Panc1 (cell line): ENCODE data around the gene PRKD1. TPM values are rescaled to one million over a fixed set of nuclear protein-coding genes. Genes with fewer than 3 reads are reported as not detected.

ENCODE experiments used
- ATAC-seq: fragments of 200-7000 bp; cut with Tn5 transposase; 2 replicates; pipeline ENCODE4 v1.9.1; 2020; ENCODE audit warnings: mild to moderate bottlenecking, moderate library complexity
- BruUV-seq: library from RNA; stranded (reverse); fragments of 400-500 nt; replicated peaks from 2 replicates; lab custom pipeline; 2021; lab: Mats Ljungman, UMichigan
- CTCF ChIA-PET: fragments of 300-600 bp; sonication (Branson Sonifier 250); formaldehyde crosslinking; loops from one replicate; lab custom pipeline; 2022; ENCODE audit warnings: antibody characterized with exemption; lab: Charles Lee
- POLR2A ChIA-PET: fragments of 300-600 bp; sonication (Branson Sonifier 250); formaldehyde crosslinking; loops from one replicate; lab custom pipeline; 2022; ENCODE audit warnings: antibody characterized with exemption; lab: Charles Lee
- DNase-seq: peaks from one replicate; pipeline ENCODE4 v3.0.0-alpha.2; 2010; ENCODE audit warnings: low read depth, low spot score
- H3K27ac ChIP-seq: 2 replicates; pipeline ENCODE4 v1.5.1; 2011; ENCODE audit warnings: mild to moderate bottlenecking, low read length, inconsistent platforms
- H3K27me3 ChIP-seq: fragments of 200-500 bp; sonication (Bioruptor generic); 2 replicates; pipeline ENCODE4 v1.6.0; 2014; ENCODE audit warnings: low read length, inconsistent platforms; ENCODE audit not compliant: control insufficient read depth, insufficient read depth
- H3K36me3 ChIP-seq: fragments of 200-500 bp; sonication (Bioruptor generic); 2 replicates; pipeline ENCODE4 v1.5.1; 2014; ENCODE audit warnings: inconsistent platforms, mild to moderate bottlenecking, low read length, moderate library complexity; ENCODE audit not compliant: control insufficient read depth, insufficient read depth
- H3K4me1 ChIP-seq: 2 replicates; pipeline ENCODE4 v1.5.1; 2011; ENCODE audit warnings: inconsistent platforms, mild to moderate bottlenecking, low read length, moderate library complexity; ENCODE audit not compliant: control insufficient read depth, insufficient read depth
- H3K4me3 ChIP-seq, 2 experiments: 2 replicates each; pipeline ENCODE4 v1.5.1; 2011 to 2012; ENCODE audit warnings: low read depth in 2 of 2, low read length in 2 of 2, mild to moderate bottlenecking in 2 of 2, inconsistent platforms in 1 of 2, moderate library complexity in 1 of 2
- H3K9me3 ChIP-seq: fragments of 200-500 bp; sonication (Bioruptor generic); 2 replicates; pipeline ENCODE4 v1.5.1; 2014; ENCODE audit warnings: low read depth, mild to moderate bottlenecking, inconsistent platforms, low read length, moderate library complexity; ENCODE audit not compliant: control insufficient read depth, insufficient read depth
- POLR2AphosphoS5 ChIP-seq: IDR thresholded peaks from 2 replicates; pipeline ENCODE4 v1.6.1; 2012; ENCODE audit warnings: mild to moderate bottlenecking, low read depth, low read length, moderate library complexity
- SIN3A ChIP-seq: IDR thresholded peaks from 2 replicates; pipeline ENCODE4 v1.6.1; 2012; ENCODE audit warnings: low read depth, mild to moderate bottlenecking, low read length, moderate library complexity, borderline replicate concordance; ENCODE audit not compliant: insufficient read depth
- TCF7L2 ChIP-seq: IDR thresholded peaks from 2 replicates; pipeline ENCODE4 v1.6.1; 2011; ENCODE audit warnings: mild to moderate bottlenecking, low read depth, low read length, inconsistent platforms
- in situ Hi-C: cut with HindIII; loops from 2 replicates; pipeline ENCODE4 v1.10.0; 2016; ENCODE audit warnings: low sequenced_read_pairs, low pct_unique_long_range_greater_than_20kb
- intact Hi-C: fragments of 100-400 bp; cut with micrococcal nuclease; formaldehyde crosslinking; loops from one replicate; pipeline ENCODE4 v1.10.0; 2022; ENCODE audit not compliant: unreplicated experiment
- total RNA-seq: library from RNA; stranded (reverse); gene quantifications from one replicate; pipeline ENCODE4 v1.2.1, GENCODE V29; 2021; ENCODE audit not compliant: unreplicated experiment
- TF ChIP-seq, protein P1 (sequence below): fragments of 450-650 bp; IDR thresholded peaks from 2 replicates; pipeline ENCODE4 v1.5.1; 2017; ENCODE audit warnings: mild to moderate bottlenecking
- TF ChIP-seq, protein P2 (sequence below), 2 experiments: IDR thresholded peaks; 2 replicates each; pipeline ENCODE4 v1.6.1; 2011 to 2012; ENCODE audit warnings: low read depth in 2 of 2, control low read depth in 1 of 2, low read length in 1 of 2, mild to moderate bottlenecking in 1 of 2, moderate library complexity in 1 of 2; ENCODE audit not compliant: insufficient read depth in 1 of 2

The PRKD1 gene
- total RNA-seq, 1 experiment from 2014 or later = 8.2 TPM

- intact Hi-C loops = no loop called here
- TF ChIP-seq, protein P1, sequence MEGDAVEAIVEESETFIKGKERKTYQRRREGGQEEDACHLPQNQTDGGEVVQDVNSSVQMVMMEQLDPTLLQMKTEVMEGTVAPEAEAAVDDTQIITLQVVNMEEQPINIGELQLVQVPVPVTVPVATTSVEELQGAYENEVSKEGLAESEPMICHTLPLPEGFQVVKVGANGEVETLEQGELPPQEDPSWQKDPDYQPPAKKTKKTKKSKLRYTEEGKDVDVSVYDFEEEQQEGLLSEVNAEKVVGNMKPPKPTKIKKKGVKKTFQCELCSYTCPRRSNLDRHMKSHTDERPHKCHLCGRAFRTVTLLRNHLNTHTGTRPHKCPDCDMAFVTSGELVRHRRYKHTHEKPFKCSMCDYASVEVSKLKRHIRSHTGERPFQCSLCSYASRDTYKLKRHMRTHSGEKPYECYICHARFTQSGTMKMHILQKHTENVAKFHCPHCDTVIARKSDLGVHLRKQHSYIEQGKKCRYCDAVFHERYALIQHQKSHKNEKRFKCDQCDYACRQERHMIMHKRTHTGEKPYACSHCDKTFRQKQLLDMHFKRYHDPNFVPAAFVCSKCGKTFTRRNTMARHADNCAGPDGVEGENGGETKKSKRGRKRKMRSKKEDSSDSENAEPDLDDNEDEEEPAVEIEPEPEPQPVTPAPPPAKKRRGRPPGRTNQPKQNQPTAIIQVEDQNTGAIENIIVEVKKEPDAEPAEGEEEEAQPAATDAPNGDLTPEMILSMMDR = no peak
- TF ChIP-seq, protein P2, sequence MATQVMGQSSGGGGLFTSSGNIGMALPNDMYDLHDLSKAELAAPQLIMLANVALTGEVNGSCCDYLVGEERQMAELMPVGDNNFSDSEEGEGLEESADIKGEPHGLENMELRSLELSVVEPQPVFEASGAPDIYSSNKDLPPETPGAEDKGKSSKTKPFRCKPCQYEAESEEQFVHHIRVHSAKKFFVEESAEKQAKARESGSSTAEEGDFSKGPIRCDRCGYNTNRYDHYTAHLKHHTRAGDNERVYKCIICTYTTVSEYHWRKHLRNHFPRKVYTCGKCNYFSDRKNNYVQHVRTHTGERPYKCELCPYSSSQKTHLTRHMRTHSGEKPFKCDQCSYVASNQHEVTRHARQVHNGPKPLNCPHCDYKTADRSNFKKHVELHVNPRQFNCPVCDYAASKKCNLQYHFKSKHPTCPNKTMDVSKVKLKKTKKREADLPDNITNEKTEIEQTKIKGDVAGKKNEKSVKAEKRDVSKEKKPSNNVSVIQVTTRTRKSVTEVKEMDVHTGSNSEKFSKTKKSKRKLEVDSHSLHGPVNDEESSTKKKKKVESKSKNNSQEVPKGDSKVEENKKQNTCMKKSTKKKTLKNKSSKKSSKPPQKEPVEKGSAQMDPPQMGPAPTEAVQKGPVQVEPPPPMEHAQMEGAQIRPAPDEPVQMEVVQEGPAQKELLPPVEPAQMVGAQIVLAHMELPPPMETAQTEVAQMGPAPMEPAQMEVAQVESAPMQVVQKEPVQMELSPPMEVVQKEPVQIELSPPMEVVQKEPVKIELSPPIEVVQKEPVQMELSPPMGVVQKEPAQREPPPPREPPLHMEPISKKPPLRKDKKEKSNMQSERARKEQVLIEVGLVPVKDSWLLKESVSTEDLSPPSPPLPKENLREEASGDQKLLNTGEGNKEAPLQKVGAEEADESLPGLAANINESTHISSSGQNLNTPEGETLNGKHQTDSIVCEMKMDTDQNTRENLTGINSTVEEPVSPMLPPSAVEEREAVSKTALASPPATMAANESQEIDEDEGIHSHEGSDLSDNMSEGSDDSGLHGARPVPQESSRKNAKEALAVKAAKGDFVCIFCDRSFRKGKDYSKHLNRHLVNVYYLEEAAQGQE (IDR thresholded peaks at IDR 0.05; ENCODE audit: insufficient read depth in 1 of 2, low read depth in 2 of 2, low read length in 1 of 2) = no peak
- TF ChIP-seq SIN3A = no peak
- no peak for TF ChIP-seq TCF7L2
- no peak for TF ChIP-seq POLR2AphosphoS5
- in situ Hi-C loops = no loop called here
- Histone ChIP-seq H3K4me3 (no peak overlapping the region), H3K27ac (no peak overlapping the region), H3K4me1 (no peaks in the 10 kb centered on the region), H3K27me3 (no peaks in the 10 kb centered on the region), H3K9me3 (no peaks in the 10 kb centered on the region), H3K36me3 (no peaks in the 10 kb centered on the region)
- no peak for ATAC-seq
- no peak for DNase-seq
- CTCF ChIA-PET = no interaction called here
- POLR2A ChIA-PET = no interaction called here
- BruUV-seq = no TSS peak
Measured at GRCh38 chr14:29717901-29718300, 209.7 kb downstream of the PRKD1 start.

DNA sequence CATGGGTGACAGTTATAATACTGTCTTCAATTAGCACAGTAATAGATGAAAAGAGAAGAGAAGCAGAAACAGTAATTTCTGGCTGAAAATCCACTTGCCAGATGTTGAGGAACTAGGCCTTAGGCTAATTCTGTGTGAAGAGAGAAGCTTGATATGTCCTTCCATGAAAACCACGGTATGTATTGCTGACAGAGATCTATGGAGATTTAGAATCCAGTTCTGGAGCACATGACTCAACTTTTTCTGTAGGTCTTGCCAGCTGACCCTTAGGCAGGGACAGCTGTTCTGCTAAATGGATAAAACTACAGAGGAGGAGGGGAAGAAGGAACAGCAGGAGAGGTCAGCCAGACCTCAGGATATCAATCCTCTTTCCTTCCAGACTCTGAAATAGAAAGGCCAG lies 211.5 kb downstream of the PRKD1 start:
- ChIA-PET CTCF (no interaction called here), POLR2A (no interaction called here)
- Histone ChIP-seq H3K27ac (no peak overlapping the region), H3K4me1 (no peaks in the 10 kb centered on the region), H3K27me3 (no peaks in the 10 kb centered on the region), H3K4me3 (no peak overlapping the region), H3K9me3 (no peaks in the 10 kb centered on the region), H3K36me3 (no peaks in the 10 kb centered on the region)
- ATAC-seq (no peak), DNase-seq (no peak)
- in situ Hi-C loops = no loop called here
- TF ChIP-seq, protein P1 = no peak
- no peak for TF ChIP-seq POLR2AphosphoS5
- no peak for TF ChIP-seq SIN3A
- no peak for TF ChIP-seq TCF7L2
- TF ChIP-seq, protein P2 (IDR thresholded peaks at IDR 0.05; ENCODE audit: insufficient read depth in 1 of 2, low read depth in 2 of 2, low read length in 1 of 2) = no peak
- no TSS peak for BruUV-seq
- intact Hi-C loops = no loop called here
